Mesenchymal stem cell (in vitro differentiated cells and primary cell): ENCODE data around the gene NKD2.

Experiments
- DNase-seq: peaks from one replicate; pipeline ENCODE4 v3.0.0-alpha.2; 2013
- H2AFZ ChIP-seq: one replicate; pipeline ENCODE4 v1.6.1; 2013; ENCODE audit warnings: low read depth, mild to moderate bottlenecking, control low read depth, inconsistent platforms, low read length, moderate library complexity
- H2AK5ac ChIP-seq: 2 replicates; pipeline ENCODE4 v1.6.1; 2013; ENCODE audit warnings: low read length, moderate library complexity, mild to moderate bottlenecking, inconsistent platforms; ENCODE audit not compliant: severe bottlenecking
- H2BK120ac ChIP-seq: one replicate; pipeline ENCODE4 v1.6.1; 2013; ENCODE audit warnings: low read depth, mild to moderate bottlenecking, inconsistent platforms, low read length, moderate library complexity
- H2BK12ac ChIP-seq, 2 experiments: one replicate each; pipeline ENCODE4 v1.6.1; 2013; ENCODE audit warnings: inconsistent platforms in 2 of 2, low read length in 2 of 2, mild to moderate bottlenecking in 2 of 2, moderate library complexity in 2 of 2, control low read depth in 1 of 2
- H2BK15ac ChIP-seq: one replicate; pipeline ENCODE4 v1.6.1; 2013; ENCODE audit warnings: mild to moderate bottlenecking, low read depth, inconsistent platforms; ENCODE audit not compliant: poor library complexity, severe bottlenecking
- H2BK5ac ChIP-seq: 2 replicates; pipeline ENCODE4 v1.6.1; 2013; ENCODE audit warnings: low read depth, mild to moderate bottlenecking, low read length, control low read depth, inconsistent platforms; ENCODE audit not compliant: poor library complexity, severe bottlenecking
- H3K14ac ChIP-seq, 2 experiments: one replicate each; pipeline ENCODE4 v1.6.1; 2013; ENCODE audit warnings: inconsistent platforms in 2 of 2, low read length in 2 of 2, control low read depth in 1 of 2, mild to moderate bottlenecking in 1 of 2, moderate library complexity in 1 of 2
- H3K18ac ChIP-seq, 2 experiments: one replicate each; pipeline ENCODE4 v1.6.1; 2013; ENCODE audit warnings: inconsistent platforms in 2 of 2, low read length in 2 of 2, control low read depth in 1 of 2, low read depth in 1 of 2, mild to moderate bottlenecking in 1 of 2
- H3K23ac ChIP-seq, 2 experiments: one replicate each; pipeline ENCODE4 v1.6.1; 2013; ENCODE audit warnings: inconsistent platforms in 2 of 2, low read length in 2 of 2, mild to moderate bottlenecking in 2 of 2, moderate library complexity in 2 of 2, control low read depth in 1 of 2
- H3K27ac ChIP-seq: 2 replicates; pipeline ENCODE4 v1.5.1; 2013; ENCODE audit warnings: mild to moderate bottlenecking, moderate library complexity, low read length, control low read depth, inconsistent platforms; ENCODE audit not compliant: poor library complexity, severe bottlenecking
- H3K27me3 ChIP-seq, 2 experiments: 2 replicates each; pipeline versions ENCODE4 v1.6.1 to v1.7.0; 2013; ENCODE audit warnings: low read length in 2 of 2, mild to moderate bottlenecking in 2 of 2, moderate library complexity in 2 of 2, control low read depth in 1 of 2, inconsistent platforms in 1 of 2; ENCODE audit not compliant: control insufficient read depth in 1 of 2, insufficient read depth in 1 of 2
- H3K36me3 ChIP-seq, 2 experiments: 2 replicates each; pipeline versions ENCODE4 v1.6.1 to v1.7.0; 2013; ENCODE audit warnings: low read length in 2 of 2, control low read depth in 1 of 2, inconsistent platforms in 1 of 2, low read depth in 1 of 2, mild to moderate bottlenecking in 1 of 2; ENCODE audit not compliant: insufficient read depth in 2 of 2, control insufficient read depth in 1 of 2
- H3K4ac ChIP-seq, 2 experiments: one replicate each; pipeline ENCODE4 v1.6.1; 2013; ENCODE audit warnings: inconsistent platforms in 2 of 2, low read length in 2 of 2, mild to moderate bottlenecking in 2 of 2, moderate library complexity in 2 of 2, control low read depth in 1 of 2, low read depth in 1 of 2
- H3K4me1 ChIP-seq: 2 replicates; pipeline ENCODE4 v1.6.1; 2013; ENCODE audit warnings: low read depth, low read length, control low read depth; ENCODE audit not compliant: control insufficient read depth, insufficient read depth
- H3K4me2 ChIP-seq: 2 replicates; pipeline ENCODE4 v1.6.1; 2013; ENCODE audit warnings: low read length, mild to moderate bottlenecking, inconsistent platforms; ENCODE audit not compliant: poor library complexity, severe bottlenecking
- H3K4me3 ChIP-seq, 2 experiments: 2 replicates each; pipeline versions ENCODE4 v1.5.1 to v1.7.0; 2013; ENCODE audit warnings: low read length in 2 of 2, mild to moderate bottlenecking in 2 of 2, control low read depth in 1 of 2, low read depth in 1 of 2; ENCODE audit not compliant: insufficient read depth in 1 of 2
- H3K79me1 ChIP-seq: replicated peaks from 2 replicates; pipeline ENCODE4 v1.6.1; 2013; ENCODE audit warnings: mild to moderate bottlenecking, control low read depth, low read length, inconsistent platforms; ENCODE audit not compliant: poor library complexity, severe bottlenecking
- H3K9ac ChIP-seq: 2 replicates; pipeline ENCODE4 v1.7.0; 2013; ENCODE audit warnings: mild to moderate bottlenecking, low read length, moderate library complexity
- H3K9me3 ChIP-seq: 2 replicates; pipeline ENCODE4 v1.7.0; 2013; ENCODE audit warnings: mild to moderate bottlenecking, low read length; ENCODE audit not compliant: control insufficient read depth
- H4K8ac ChIP-seq: one replicate; pipeline ENCODE4 v1.6.1; 2013; ENCODE audit warnings: inconsistent platforms, mild to moderate bottlenecking, low read length, moderate library complexity
- H4K91ac ChIP-seq: one replicate; pipeline ENCODE4 v1.6.1; 2013; ENCODE audit warnings: mild to moderate bottlenecking, low read length, inconsistent platforms
- WGBS: methylation state at CpG from one replicate; pipeline ENCODE4 v1.1.7; 2013; ENCODE audit warnings: mixed read lengths; 5-methylcytosine and 5-hydroxymethylcytosine counted together

NKD2 gene

GRCh38 chr5:1053391-1054017 is 44.9 kb downstream of the NKD2 start:
- Histone ChIP-seq H3K27me3 (peaks cover 0 to 5% of the 10 kb centered on the region in 2 experiments), H3K23ac (no peak overlapping the region), H3K9me3 (no peaks in the 10 kb centered on the region), H2BK120ac (no peak overlapping the region), H3K27ac (no peak overlapping the region), H2BK12ac (no peak overlapping the region), H3K79me1 (no peaks in the 10 kb centered on the region), H2AFZ (no peak overlapping the region), H4K91ac (no peak overlapping the region), H3K9ac (no peak overlapping the region), H4K8ac (no peak overlapping the region), H3K4ac (no peak overlapping the region), H3K4me1 (no peaks in the 10 kb centered on the region), H2BK15ac (no peak overlapping the region), H3K18ac (no peak overlapping the region), H3K4me2 (no peak overlapping the region), H3K36me3 (peaks cover 11 to 18% of the 10 kb centered on the region in 2 experiments), H3K4me3 (no peak overlapping the region), H3K14ac (no peak overlapping the region), H2AK5ac (no peak overlapping the region), H2BK5ac (no peak overlapping the region)
- DNase-seq, result no peak
- 98% methylated on average over 32 of the region's 32 CpGs for WGBS

GRCh38 chr5:1054018-1054798 is 45.6 kb downstream of the NKD2 start:
- Histone ChIP-seq H4K91ac (no peak overlapping the region), H3K4me1 (no peaks in the 10 kb centered on the region), H3K27ac (no peak overlapping the region), H2AFZ (no peak overlapping the region), H3K4me2 (no peak overlapping the region), H2BK12ac (no peak overlapping the region), H2AK5ac (no peak overlapping the region), H3K18ac (no peak overlapping the region), H3K4me3 (no peak overlapping the region), H3K9me3 (no peaks in the 10 kb centered on the region), H3K23ac (no peak overlapping the region), H3K9ac (no peak overlapping the region), H2BK120ac (no peak overlapping the region), H3K4ac (no peak overlapping the region), H3K27me3 (peaks cover 0 to 5% of the 10 kb centered on the region in 2 experiments), H3K14ac (no peak overlapping the region), H2BK5ac (no peak overlapping the region), H2BK15ac (no peak overlapping the region), H3K79me1 (no peaks in the 10 kb centered on the region), H4K8ac (no peak overlapping the region), H3K36me3 (peaks cover 11 to 18% of the 10 kb centered on the region in 2 experiments)
- no peak for DNase-seq
- WGBS, result 92% methylated on average over 39 of the region's 39 CpGs

GRCh38 chr5:1054799-1055775 is 46.5 kb downstream of the NKD2 start:
- WGBS, result 91% methylated on average over 39 of the region's 39 CpGs
- H3K4me2 ChIP-seq, result no peak overlapping the region
- H2AK5ac ChIP-seq, result no peak overlapping the region
- no peaks in the 10 kb centered on the region for H3K9me3 ChIP-seq
- H2AFZ ChIP-seq, result no peak overlapping the region
- peaks cover 14 to 21% of the 10 kb centered on the region in 2 experiments for H3K36me3 ChIP-seq
- H4K91ac ChIP-seq, result no peak overlapping the region
- H3K4me1 ChIP-seq, result no peaks in the 10 kb centered on the region
- no peak overlapping the region for H3K4me3 ChIP-seq
- no peak overlapping the region for H3K14ac ChIP-seq
- no peak overlapping the region for H3K23ac ChIP-seq
- H2BK15ac ChIP-seq, result no peak overlapping the region
- H3K27me3 ChIP-seq, result peaks cover 0 to 5% of the 10 kb centered on the region in 2 experiments
- DNase-seq, result no peak
- H2BK120ac ChIP-seq, result no peak overlapping the region
- no peak overlapping the region for H3K4ac ChIP-seq
- no peak overlapping the region for H4K8ac ChIP-seq
- H3K9ac ChIP-seq, result no peak overlapping the region
- no peaks in the 10 kb centered on the region for H3K79me1 ChIP-seq
- no peak overlapping the region for H3K18ac ChIP-seq
- no peak overlapping the region for H2BK12ac ChIP-seq
- no peak overlapping the region for H3K27ac ChIP-seq
- H2BK5ac ChIP-seq, result no peak overlapping the region
